Testis (tissue), 3 donors: ENCODE measurements around the gene SPOP. TPM values are rescaled to one million over a fixed set of nuclear protein-coding genes. Genes with fewer than 3 reads are reported as not detected.

Source experiments
- DNase-seq: peaks from one replicate; pipeline ENCODE4 v3.0.0-alpha.2; 2019
- H3K27ac ChIP-seq, 2 donors: fragments of 200-600 bp; sonication (generic); one replicate each; pipeline ENCODE4 v1.5.1; 2019
- H3K27me3 ChIP-seq: fragments of 200-600 bp; sonication (generic); one replicate; pipeline ENCODE4 v1.5.1; 2019
- H3K36me3 ChIP-seq: fragments of 200-600 bp; sonication (generic); one replicate; pipeline ENCODE4 v1.5.1; 2017; ENCODE audit warnings: low read depth; ENCODE audit errors: missing control alignments
- H3K4me1 ChIP-seq: fragments of 200-600 bp; sonication (generic); one replicate; pipeline ENCODE4 v1.5.1; 2019
- H3K4me3 ChIP-seq, 2 donors: fragments of 200-600 bp; sonication (generic); one replicate each; pipeline ENCODE4 v1.5.1; 2017 to 2019
- H3K9me3 ChIP-seq: fragments of 200-600 bp; sonication (generic); one replicate; pipeline ENCODE4 v1.5.1; 2017
- CTCF ChIP-seq, 3 experiments: fragments of 450-650 bp in 2 of 3; fragments of 200-600 bp in 1 of 3; sonication (generic) in 1 of 3; IDR thresholded peaks; one replicate each; pipeline ENCODE4 v1.5.1; 2016 to 2019; ENCODE audit warnings: antibody characterized with exemption in 3 of 3, mild to moderate bottlenecking in 2 of 3, moderate library complexity in 1 of 3
- POLR2A ChIP-seq: fragments of 450-650 bp; IDR thresholded peaks from one replicate; pipeline ENCODE4 v1.6.1; 2017; ENCODE audit warnings: antibody characterized with exemption, mild to moderate bottlenecking, moderate library complexity
- WGBS, 2 donors: methylation state at CpG; one replicate each; pipeline ENCODE4 v1.1.5; 2018; 5-methylcytosine and 5-hydroxymethylcytosine counted together
- intact Hi-C: fragments of 100-400 bp; cut with DNase I; formaldehyde crosslinking; loops from one replicate; pipeline ENCODE4 v1.15.1; 2023; ENCODE audit warnings: low total_unique reads
- polyA plus RNA-seq: library from polyadenylated mRNA; stranded (reverse); fragments of 350-450 nt; fragmentation: Illumina TruSeq; extraction: RNeasy Lipid Tissue Mini Kit (QIAGEN cat#74804); gene quantifications from one replicate; pipeline ENCODE4 v1.2.3, GENCODE V29; 2014; ENCODE audit warnings: low read depth, low replicate concordance; ENCODE audit not compliant: insufficient read depth
- total RNA-seq, 2 donors: library from RNA; depleted of rRNA; stranded (reverse); fragments of >200 nt; gene quantifications; one replicate each; pipeline ENCODE4 v1.2.3, GENCODE V29; 2016

Gene SPOP
- total and polyA plus RNA-seq, 3 donors from 2014 or later = 39.6 to 60.6 (median 52.0) TPM

- H3K36me3 ChIP-seq = no peaks in the 10 kb centered on the region
These were observed 95.1 kb downstream of the SPOP start for GRCh38 chr17:49582789-49583188.

GRCh38 chr17:49582055-49582722, 95.7 kb downstream of the SPOP start:
- Histone ChIP-seq H3K27me3 (no peaks in the 10 kb centered on the region), H3K27ac (no peak overlapping the region), H3K4me1 (peaks cover 8% of the 10 kb centered on the region), H3K4me3 (no peak overlapping the region), H3K9me3 (no peaks in the 10 kb centered on the region), H3K36me3 (no peaks in the 10 kb centered on the region)
- DNase-seq = no peak
- no peak for TF ChIP-seq CTCF (IDR thresholded peaks at IDR 0.05)
- no peak for TF ChIP-seq POLR2A
- 90 to 93% methylated on average over 11 to 12 of the region's 12 CpGs for WGBS, 2 donors
- intact Hi-C loops = no loop called here

More at GRCh38 chr17:49582789-49583188, 95.1 kb downstream of the SPOP start:
- 62 to 65% methylated on average over 8 of the region's 8 CpGs for WGBS, 2 donors
- H3K4me3 ChIP-seq = no peak overlapping the region
- H3K4me1 ChIP-seq = peaks cover 2% of the 10 kb centered on the region
- intact Hi-C loops = no loop called here
- no peaks in the 10 kb centered on the region for H3K9me3 ChIP-seq
- H3K27me3 ChIP-seq = no peaks in the 10 kb centered on the region
- DNase-seq = no peak
- TF ChIP-seq POLR2A = no peak
- TF ChIP-seq CTCF (IDR thresholded peaks at IDR 0.05) = no peak
- H3K27ac ChIP-seq = no peak overlapping the region

- WGBS, 2 donors = 75 to 78% methylated on average over 3 to 6 of the region's 6 CpGs
- no peak overlapping the region for H3K27ac ChIP-seq
- DNase-seq = no peak
- H3K27me3 ChIP-seq = no peaks in the 10 kb centered on the region
- no peak overlapping the region for H3K4me3 ChIP-seq
- no peaks in the 10 kb centered on the region for H3K9me3 ChIP-seq
- TF ChIP-seq POLR2A (no peak), CTCF (IDR thresholded peaks at IDR 0.05) (no peak)
- H3K4me1 ChIP-seq = peaks cover 12% of the 10 kb centered on the region
- H3K36me3 ChIP-seq = no peaks in the 10 kb centered on the region
- intact Hi-C loops = no loop called here
These were observed 96.3 kb downstream of the SPOP start for GRCh38 chr17:49581648-49581998.

- WGBS, 2 donors = 78 to 79% methylated on average over 5 to 12 of the region's 12 CpGs
These were observed 96.8 kb downstream of the SPOP start for GRCh38 chr17:49580981-49581647.

More at GRCh38 chr17:49580981-49581647, 96.8 kb downstream of the SPOP start:
- no peak overlapping the region for H3K27ac ChIP-seq
- intact Hi-C loops = no loop called here
- H3K36me3 ChIP-seq = no peaks in the 10 kb centered on the region
- H3K4me3 ChIP-seq = no peak overlapping the region
- DNase-seq = no peak
- H3K4me1 ChIP-seq = peaks cover 16% of the 10 kb centered on the region
- no peaks in the 10 kb centered on the region for H3K27me3 ChIP-seq
- TF ChIP-seq POLR2A (no peak), CTCF (IDR thresholded peaks at IDR 0.05) (no peak)
- H3K9me3 ChIP-seq = no peaks in the 10 kb centered on the region
